Regular cardiac myocyte (primary cell): ENCODE measurements around the gene POLR2F. TPM values are rescaled to one million over a fixed set of nuclear protein-coding genes. Genes with fewer than 3 reads are reported as not detected.

Source experiments
- total RNA-seq: library from RNA; depleted of rRNA; stranded (reverse); fragments of >200 nt; gene quantifications from 2 replicates; pipeline ENCODE4 v1.2.3, GENCODE V29; 2014

The POLR2F gene
- 30.4 and 84.0 TPM in 2 replicates for total RNA-seq

DNA sequence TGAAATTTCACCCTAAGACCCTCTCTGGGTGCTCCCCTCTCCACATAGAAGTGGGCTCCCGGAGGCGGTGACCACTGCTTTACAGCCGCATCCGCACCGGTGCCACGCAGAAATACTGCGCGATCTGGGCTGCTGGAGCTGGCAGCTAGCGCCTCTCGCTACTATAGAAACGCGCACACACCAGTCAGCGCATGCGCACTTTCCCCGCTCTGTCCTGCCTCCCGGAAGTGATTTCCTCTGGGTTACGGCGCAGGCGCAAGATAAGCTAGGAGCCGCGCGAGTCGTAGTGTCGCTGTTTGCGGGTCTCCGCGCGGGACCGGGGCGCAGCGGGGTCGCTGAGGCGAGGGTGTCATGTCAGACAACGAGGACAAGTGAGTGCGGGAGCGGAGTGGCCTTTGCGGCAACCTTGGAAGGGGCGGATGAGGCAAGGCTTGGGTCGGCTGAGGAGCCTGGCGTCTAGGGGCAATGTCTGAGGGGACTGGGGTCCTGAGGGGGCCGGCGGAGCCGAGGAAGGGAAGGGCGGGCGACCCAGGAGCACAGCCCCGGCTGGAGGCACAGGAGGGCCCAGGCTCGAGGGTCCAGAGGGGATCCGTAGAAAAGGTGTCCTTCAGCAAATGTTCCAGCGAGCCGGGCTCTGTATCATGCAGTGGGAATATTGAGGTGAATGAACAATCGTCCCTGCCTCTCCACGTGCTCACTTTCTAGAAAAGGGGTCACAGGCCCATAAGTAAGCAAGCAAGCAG lies at the start of gene POLR2F, which contains the start of gene C22orf23:
Gene POLR2F (plus strand): TSS at position 263 of the 743 bp plus-strand sequence. CDS start 89 bp downstream, at position 352.
Gene C22orf23 (minus strand): TSS at position 165 of the 743 bp plus-strand sequence. CDS start 452 bp downstream, outside the sequence.

DNA sequence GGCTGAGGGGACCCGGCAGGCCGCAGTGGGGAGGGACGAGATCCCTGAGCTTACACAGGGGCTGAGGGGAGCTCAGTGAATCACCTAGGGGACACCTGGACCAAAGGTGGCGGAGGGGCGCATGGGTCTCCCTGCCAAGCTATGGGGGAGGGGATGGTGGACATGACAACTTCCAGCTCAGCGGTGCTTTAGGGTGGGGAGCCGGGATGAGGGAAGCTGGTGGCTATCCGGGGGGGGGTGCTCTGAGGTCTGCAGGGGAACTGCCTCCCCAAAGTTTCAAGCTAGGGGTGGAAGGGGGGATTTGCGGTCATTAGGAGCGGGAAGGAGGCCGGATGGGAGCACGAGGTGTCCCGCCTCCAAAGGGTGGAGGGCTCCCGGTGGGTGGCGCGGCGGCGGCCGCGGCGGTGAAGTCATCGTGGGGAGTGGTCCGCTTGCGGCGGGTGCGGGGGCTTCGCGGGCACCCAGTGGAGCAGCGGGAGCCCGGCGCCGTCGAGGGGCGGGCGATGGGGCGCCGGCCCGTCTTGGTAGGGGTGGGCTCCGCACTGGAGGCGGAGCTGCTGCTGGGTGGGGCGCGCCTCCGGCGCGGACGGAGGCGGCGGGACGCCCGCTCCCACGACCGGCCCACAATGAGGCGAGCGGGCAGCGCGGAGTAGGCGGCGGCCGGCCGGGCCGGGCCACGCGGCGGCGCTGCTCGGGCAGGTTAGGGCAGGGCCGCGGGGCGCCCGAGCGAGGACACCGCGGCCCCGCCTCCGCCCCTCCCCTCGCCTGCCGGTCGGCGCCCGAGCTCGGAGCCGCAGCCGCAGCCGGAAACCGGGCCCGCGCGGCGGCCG lies 47.8 kb upstream of the POLR2F start, which contains the start of gene MICALL1:
Gene MICALL1 (plus strand): TSS at position 764 of the 830 bp plus-strand sequence. CDS start 126 bp downstream, outside the sequence.

DNA sequence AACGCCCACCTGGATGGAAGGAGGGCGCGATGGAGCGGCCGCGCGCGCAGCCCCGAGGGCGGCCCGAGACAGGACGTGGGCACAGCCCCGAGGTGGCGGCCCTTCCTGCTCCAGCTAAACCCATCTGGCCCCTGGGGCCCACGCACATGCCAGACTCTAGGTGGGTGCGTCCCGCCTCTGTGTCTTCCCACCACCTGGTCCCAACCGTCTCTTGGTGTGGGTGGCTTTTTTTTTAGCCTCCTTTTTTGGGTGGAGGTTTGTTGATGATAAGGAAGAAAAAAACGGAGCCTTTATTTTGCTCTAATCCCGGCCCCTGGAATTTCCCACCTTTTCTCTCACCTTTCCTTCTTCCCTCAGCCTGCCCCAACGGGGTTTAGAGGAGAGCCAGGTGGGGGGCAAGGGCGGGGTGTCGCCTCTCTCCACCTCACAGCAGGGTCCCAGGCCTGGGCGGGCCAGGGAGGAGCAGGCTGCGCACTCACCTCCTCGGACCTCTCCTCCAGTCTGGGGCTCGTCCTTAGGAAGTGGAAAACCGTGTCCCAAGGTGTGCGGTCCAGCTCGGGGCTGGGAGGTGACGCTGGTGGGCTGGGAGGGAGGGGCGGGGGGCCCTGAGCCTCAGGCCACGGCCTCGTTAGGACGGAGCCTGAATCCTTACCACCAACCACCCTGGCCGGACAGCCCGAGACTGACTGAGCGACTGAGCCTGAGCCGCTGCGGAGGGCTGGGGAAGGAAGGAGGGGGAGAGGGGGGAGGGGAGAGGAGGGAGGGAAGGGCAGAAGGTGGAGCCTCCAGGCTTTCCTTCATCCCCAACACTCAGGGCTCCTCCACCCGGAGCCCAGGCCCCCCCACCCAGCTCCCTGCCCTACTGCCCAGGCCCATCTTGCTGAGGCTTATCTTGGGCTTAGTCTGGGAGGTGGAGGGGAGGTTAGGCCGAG lies 30.6 kb downstream of the POLR2F start, which contains the start of gene SOX10:
Gene SOX10 (minus strand): TSS at position 696 of the 932 bp plus-strand sequence. CDS start 771 bp downstream, outside the sequence.

Other genes starting within 250 kb of the POLR2F start
- gene GCAT, start 145.8 kb upstream of the POLR2F start, total RNA-seq: 24.5 and 37.6 TPM in 2 replicates
- gene GALR3, start 130.3 kb upstream of the POLR2F start, total RNA-seq: not detected in 2 replicates
- gene ANKRD54, start 109.4 kb upstream of the POLR2F start, total RNA-seq: 29.3 and 44.7 TPM in 2 replicates
- gene EIF3L, start 104.3 kb upstream of the POLR2F start, total RNA-seq: 294 and 332 TPM in 2 replicates
- 18.6 and 30.7 TPM in 2 replicates for gene MICALL1, start 47.4 kb upstream of the POLR2F start, total RNA-seq
- gene C22orf23, start 98 bp upstream of the POLR2F start, total RNA-seq: 0.19 and 0.85 TPM in 2 replicates
- gene SOX10, start 30.9 kb downstream of the POLR2F start, total RNA-seq: not detected in 2 replicates
- 11.8 and 14.0 TPM in 2 replicates for gene PICK1, start 103.7 kb downstream of the POLR2F start, total RNA-seq
- gene SLC16A8, start 130.5 kb downstream of the POLR2F start, total RNA-seq: 0.38 and 0.85 TPM in 2 replicates
- 0.56 and 1.7 TPM in 2 replicates for gene BAIAP2L2, start 157.0 kb downstream of the POLR2F start, total RNA-seq
- gene PLA2G6, start 228.1 kb downstream of the POLR2F start, total RNA-seq: 5.8 and 18.3 TPM in 2 replicates
- gene MAFF, start 248.3 kb downstream of the POLR2F start, total RNA-seq: 41.6 and 69.9 TPM in 2 replicates